Measurements from ENCODE around the gene GOLGB1.

Gene GOLGB1

GRCh38 chr3:121719423-121719822, 30.1 kb downstream of the GOLGB1 start:
- Histone ChIP-seq H3K79me2 (ENCODE audit: control insufficient read depth, insufficient read depth, low read length, unreplicated experiment) (peaks cover 4% of the 10 kb centered on the region), H3K4me1 (ENCODE audit: control insufficient read depth, insufficient read depth, low read length, unreplicated experiment) (peaks cover 4% of the 10 kb centered on the region), H3K27ac (ENCODE audit: low read depth, low read length) (no peak overlapping the region), H3K36me3 (ENCODE audit: insufficient read depth, low read length) (peaks cover 64% of the 10 kb centered on the region), H2AFZ (ENCODE audit: low read length, unreplicated experiment) (no peak overlapping the region), H3K4me3 (ENCODE audit: low read depth, low read length) (no peak overlapping the region), H3K27me3 (ENCODE audit: insufficient read depth, low read length) (no peaks in the 10 kb centered on the region)

GRCh38 chr3:121718205-121718846, 31.2 kb downstream of the GOLGB1 start:
- H3K4me3 ChIP-seq (ENCODE audit: low read depth, low read length) = no peak overlapping the region
- H3K36me3 ChIP-seq (ENCODE audit: insufficient read depth, low read length) = peaks cover 62% of the 10 kb centered on the region
- H3K27ac ChIP-seq (ENCODE audit: low read depth, low read length) = no peak overlapping the region
- H3K27me3 ChIP-seq (ENCODE audit: insufficient read depth, low read length) = no peaks in the 10 kb centered on the region
- no peaks in the 10 kb centered on the region for H3K79me2 ChIP-seq (ENCODE audit: control insufficient read depth, insufficient read depth, low read length, unreplicated experiment)
- H3K4me1 ChIP-seq (ENCODE audit: control insufficient read depth, insufficient read depth, low read length, unreplicated experiment) = peaks cover 4% of the 10 kb centered on the region
- H2AFZ ChIP-seq (ENCODE audit: low read length, unreplicated experiment) = no peak overlapping the region

GRCh38 chr3:121710347-121710746, 39.2 kb downstream of the GOLGB1 start:
- no peak overlapping the region for H2AFZ ChIP-seq (ENCODE audit: low read length, unreplicated experiment)
- no peaks in the 10 kb centered on the region for H3K27me3 ChIP-seq (ENCODE audit: insufficient read depth, low read length)
- no peaks in the 10 kb centered on the region for H3K79me2 ChIP-seq (ENCODE audit: control insufficient read depth, insufficient read depth, low read length, unreplicated experiment)
- no peak overlapping the region for H3K27ac ChIP-seq (ENCODE audit: low read depth, low read length)
- H3K36me3 ChIP-seq (ENCODE audit: insufficient read depth, low read length) = peaks cover 27% of the 10 kb centered on the region
- H3K4me1 ChIP-seq (ENCODE audit: control insufficient read depth, insufficient read depth, low read length, unreplicated experiment) = peaks cover 4% of the 10 kb centered on the region
- no peak overlapping the region for H3K4me3 ChIP-seq (ENCODE audit: low read depth, low read length)

GRCh38 chr3:121707531-121708273, 41.8 kb downstream of the GOLGB1 start:
- Histone ChIP-seq H3K4me1 (ENCODE audit: control insufficient read depth, insufficient read depth, low read length, unreplicated experiment) (no peaks in the 10 kb centered on the region), H2AFZ (ENCODE audit: low read length, unreplicated experiment) (no peak overlapping the region), H3K79me2 (ENCODE audit: control insufficient read depth, insufficient read depth, low read length, unreplicated experiment) (no peaks in the 10 kb centered on the region), H3K4me3 (ENCODE audit: low read depth, low read length) (no peak overlapping the region), H3K27me3 (ENCODE audit: insufficient read depth, low read length) (no peaks in the 10 kb centered on the region), H3K36me3 (ENCODE audit: insufficient read depth, low read length) (peaks cover 25% of the 10 kb centered on the region), H3K27ac (ENCODE audit: low read depth, low read length) (no peak overlapping the region)

GRCh38 chr3:121705541-121705940, 44.0 kb downstream of the GOLGB1 start:
- Histone ChIP-seq H3K4me1 (ENCODE audit: control insufficient read depth, insufficient read depth, low read length, unreplicated experiment) (no peaks in the 10 kb centered on the region), H3K4me3 (ENCODE audit: low read depth, low read length) (no peak overlapping the region), H3K79me2 (ENCODE audit: control insufficient read depth, insufficient read depth, low read length, unreplicated experiment) (no peaks in the 10 kb centered on the region), H3K27ac (ENCODE audit: low read depth, low read length) (no peak overlapping the region), H3K27me3 (ENCODE audit: insufficient read depth, low read length) (no peaks in the 10 kb centered on the region), H2AFZ (ENCODE audit: low read length, unreplicated experiment) (no peak overlapping the region), H3K36me3 (ENCODE audit: insufficient read depth, low read length) (peaks cover 34% of the 10 kb centered on the region)

GRCh38 chr3:121703973-121704372, 45.6 kb downstream of the GOLGB1 start:
- H3K4me3 ChIP-seq (ENCODE audit: low read depth, low read length) = no peak overlapping the region
- H2AFZ ChIP-seq (ENCODE audit: low read length, unreplicated experiment) = no peak overlapping the region
- peaks cover 37% of the 10 kb centered on the region for H3K36me3 ChIP-seq (ENCODE audit: insufficient read depth, low read length)

GRCh38 chr3:121698901-121699300, 50.6 kb downstream of the GOLGB1 start:
- Histone ChIP-seq H3K27ac (ENCODE audit: low read depth, low read length) (no peak overlapping the region), H3K4me1 (ENCODE audit: control insufficient read depth, insufficient read depth, low read length, unreplicated experiment) (no peaks in the 10 kb centered on the region), H2AFZ (ENCODE audit: low read length, unreplicated experiment) (no peak overlapping the region), H3K79me2 (ENCODE audit: control insufficient read depth, insufficient read depth, low read length, unreplicated experiment) (no peaks in the 10 kb centered on the region), H3K4me3 (ENCODE audit: low read depth, low read length) (no peak overlapping the region), H3K36me3 (ENCODE audit: insufficient read depth, low read length) (peaks cover 38% of the 10 kb centered on the region), H3K27me3 (ENCODE audit: insufficient read depth, low read length) (no peaks in the 10 kb centered on the region)

More at GRCh38 chr3:121703973-121704372, 45.6 kb downstream of the GOLGB1 start:
- H3K4me1 ChIP-seq (ENCODE audit: control insufficient read depth, insufficient read depth, low read length, unreplicated experiment) = no peaks in the 10 kb centered on the region
- H3K79me2 ChIP-seq (ENCODE audit: control insufficient read depth, insufficient read depth, low read length, unreplicated experiment) = no peaks in the 10 kb centered on the region
- no peaks in the 10 kb centered on the region for H3K27me3 ChIP-seq (ENCODE audit: insufficient read depth, low read length)
- no peak overlapping the region for H3K27ac ChIP-seq (ENCODE audit: low read depth, low read length)

- peaks cover 34% of the 10 kb centered on the region for H3K36me3 ChIP-seq (ENCODE audit: insufficient read depth, low read length)
- H3K27me3 ChIP-seq (ENCODE audit: insufficient read depth, low read length) = no peaks in the 10 kb centered on the region
- H2AFZ ChIP-seq (ENCODE audit: low read length, unreplicated experiment) = no peak overlapping the region
- H3K4me1 ChIP-seq (ENCODE audit: control insufficient read depth, insufficient read depth, low read length, unreplicated experiment) = no peaks in the 10 kb centered on the region
- H3K4me3 ChIP-seq (ENCODE audit: low read depth, low read length) = no peak overlapping the region
- H3K27ac ChIP-seq (ENCODE audit: low read depth, low read length) = no peak overlapping the region
- H3K79me2 ChIP-seq (ENCODE audit: control insufficient read depth, insufficient read depth, low read length, unreplicated experiment) = no peaks in the 10 kb centered on the region
Observed at GRCh38 chr3:121698476-121698875, 51.1 kb downstream of the GOLGB1 start.

GRCh38 chr3:121696186-121696585, 53.4 kb downstream of the GOLGB1 start:
- peaks cover 37% of the 10 kb centered on the region for H3K36me3 ChIP-seq (ENCODE audit: insufficient read depth, low read length)
- no peaks in the 10 kb centered on the region for H3K4me1 ChIP-seq (ENCODE audit: control insufficient read depth, insufficient read depth, low read length, unreplicated experiment)

GRCh38 chr3:121692010-121692699, 57.4 kb downstream of the GOLGB1 start:
- H2AFZ ChIP-seq (ENCODE audit: low read length, unreplicated experiment) = no peak overlapping the region
- no peak overlapping the region for H3K4me3 ChIP-seq (ENCODE audit: low read depth, low read length)
- H3K36me3 ChIP-seq (ENCODE audit: insufficient read depth, low read length) = peaks cover 35% of the 10 kb centered on the region
- no peaks in the 10 kb centered on the region for H3K4me1 ChIP-seq (ENCODE audit: control insufficient read depth, insufficient read depth, low read length, unreplicated experiment)
- H3K27ac ChIP-seq (ENCODE audit: low read depth, low read length) = no peak overlapping the region
- H3K79me2 ChIP-seq (ENCODE audit: control insufficient read depth, insufficient read depth, low read length, unreplicated experiment) = no peaks in the 10 kb centered on the region
- H3K27me3 ChIP-seq (ENCODE audit: insufficient read depth, low read length) = no peaks in the 10 kb centered on the region

More at GRCh38 chr3:121696186-121696585, 53.4 kb downstream of the GOLGB1 start:
- Histone ChIP-seq H3K27ac (ENCODE audit: low read depth, low read length) (no peak overlapping the region), H3K27me3 (ENCODE audit: insufficient read depth, low read length) (no peaks in the 10 kb centered on the region), H3K4me3 (ENCODE audit: low read depth, low read length) (no peak overlapping the region), H3K79me2 (ENCODE audit: control insufficient read depth, insufficient read depth, low read length, unreplicated experiment) (no peaks in the 10 kb centered on the region), H2AFZ (ENCODE audit: low read length, unreplicated experiment) (no peak overlapping the region)
